Measurements from ENCODE around the gene EID3. TPM values are rescaled to one million over a fixed set of nuclear protein-coding genes. Genes with fewer than 3 reads are reported as not detected.
"Not testable (repeated sequence)": the region's sequence is repeated elsewhere in the genome, so short reads cannot be mapped to it uniquely, and the experiment has no call there.

EID3 gene
- total RNA-seq, 1 experiment from 2014 or later, result 21.1 TPM

GRCh38 chr12:104310751-104311633, 7.5 kb downstream of the EID3 start:
- DNase-seq (ENCODE audit: extremely low read depth, low read depth), result no peak

DNA sequence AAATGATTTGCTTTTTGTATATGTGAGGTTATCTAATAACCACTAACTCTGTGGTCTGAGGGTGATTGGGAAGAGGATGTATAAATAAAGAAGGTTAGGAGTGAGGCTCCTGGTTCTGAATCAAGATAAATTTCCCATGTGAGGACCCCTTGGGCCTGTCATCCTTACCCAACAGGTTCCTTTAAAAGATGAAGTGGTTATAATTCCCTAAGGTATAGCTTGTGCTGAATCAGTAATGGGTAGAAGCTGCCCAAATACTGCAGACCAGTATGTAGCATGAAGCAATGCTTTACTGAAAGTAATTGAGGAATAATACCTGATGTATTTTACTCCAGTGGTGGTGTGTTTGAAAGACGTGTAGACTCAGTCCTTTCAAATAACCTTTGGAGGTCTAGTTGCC, 8.7 kb downstream of the EID3 start:
- no peak for DNase-seq (ENCODE audit: extremely low read depth, low read depth)

DNA sequence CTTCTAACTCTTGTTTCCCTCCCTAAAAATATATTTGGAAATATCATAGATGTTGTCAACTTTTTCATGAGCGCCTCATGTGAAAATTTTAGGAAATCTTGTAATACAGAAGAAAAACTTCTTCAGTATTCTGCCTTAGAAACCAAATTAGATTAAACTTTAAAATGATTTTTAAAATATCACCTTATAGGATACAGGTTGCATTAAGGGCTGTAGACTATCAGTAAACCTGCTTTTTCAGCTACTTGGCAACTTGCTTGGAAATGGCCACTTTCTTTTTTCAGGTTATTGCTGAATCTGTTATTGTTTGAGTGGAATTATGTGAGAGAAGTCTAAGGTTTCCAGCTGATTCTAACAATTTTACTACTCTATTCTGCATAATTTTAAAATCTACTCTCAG, 9.1 kb downstream of the EID3 start:
- DNase-seq (ENCODE audit: extremely low read depth, low read depth), result no peak

GRCh38 chr12:104313568-104314241, 10.2 kb downstream of the EID3 start:
- DNase-seq (ENCODE audit: extremely low read depth, low read depth), result no peak

GRCh38 chr12:104314242-104314614, 10.7 kb downstream of the EID3 start:
- no peak for DNase-seq (ENCODE audit: extremely low read depth, low read depth)

DNA sequence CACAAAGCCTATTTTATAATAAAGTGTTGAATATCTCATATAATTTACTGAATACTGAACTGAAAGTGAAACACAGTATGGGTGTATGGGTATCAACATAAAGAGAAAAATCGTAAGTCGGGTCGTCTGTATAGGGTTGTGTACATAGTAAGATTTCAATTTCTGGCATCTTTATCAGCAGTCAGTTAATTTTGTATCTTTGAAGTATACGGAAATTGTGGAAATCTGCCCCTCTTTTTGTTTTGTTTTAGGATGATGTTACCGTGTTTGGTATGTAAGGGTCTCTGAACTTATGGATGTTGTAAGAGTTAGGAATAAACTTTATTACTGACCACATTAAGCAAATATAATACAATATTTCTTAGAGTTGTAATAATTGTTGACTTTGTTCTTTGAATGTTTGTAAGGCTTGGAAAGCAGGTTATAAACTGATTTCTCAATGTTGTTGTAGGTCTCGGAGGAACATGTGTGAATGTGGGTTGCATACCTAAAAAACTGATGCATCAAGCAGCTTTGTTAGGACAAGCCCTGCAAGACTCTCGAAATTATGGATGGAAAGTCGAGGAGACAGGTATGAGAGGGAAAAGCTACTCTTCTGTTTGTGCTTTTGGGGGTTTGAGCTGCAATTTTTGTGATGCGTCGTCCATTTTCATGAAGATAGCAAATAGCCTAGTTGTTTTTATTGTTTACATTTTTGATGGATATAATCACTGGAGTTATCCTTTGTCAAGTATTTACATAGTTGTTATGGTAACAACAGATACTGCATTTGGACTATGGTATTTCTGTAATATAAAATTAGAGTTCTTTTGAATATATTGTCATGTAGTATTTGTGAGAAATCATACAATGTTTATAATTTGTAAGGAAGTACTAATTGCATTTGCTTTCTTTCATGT, 12.0 kb downstream of the EID3 start:
- no peak for DNase-seq (ENCODE audit: extremely low read depth, low read depth)

DNA sequence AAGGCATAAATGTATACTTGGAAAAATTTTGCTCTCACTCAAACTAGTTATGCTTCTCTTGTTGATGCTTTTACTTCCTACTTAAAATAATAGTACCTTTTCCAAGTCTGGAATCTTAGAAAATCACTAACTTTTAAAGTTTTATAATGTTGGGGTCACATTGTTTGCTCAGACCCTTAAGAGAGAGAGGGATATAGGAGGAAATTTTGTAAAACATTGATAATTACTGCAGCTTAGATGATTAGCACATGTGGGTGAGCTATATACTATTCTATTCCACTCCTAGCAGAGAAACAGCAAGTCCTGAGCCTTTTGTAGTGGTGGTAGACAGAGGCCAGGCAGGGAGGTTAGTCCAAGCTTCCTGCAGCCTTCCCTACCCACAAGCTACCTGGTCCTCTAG, 13.4 kb downstream of the EID3 start:
- no peak for DNase-seq (ENCODE audit: extremely low read depth, low read depth)

DNA sequence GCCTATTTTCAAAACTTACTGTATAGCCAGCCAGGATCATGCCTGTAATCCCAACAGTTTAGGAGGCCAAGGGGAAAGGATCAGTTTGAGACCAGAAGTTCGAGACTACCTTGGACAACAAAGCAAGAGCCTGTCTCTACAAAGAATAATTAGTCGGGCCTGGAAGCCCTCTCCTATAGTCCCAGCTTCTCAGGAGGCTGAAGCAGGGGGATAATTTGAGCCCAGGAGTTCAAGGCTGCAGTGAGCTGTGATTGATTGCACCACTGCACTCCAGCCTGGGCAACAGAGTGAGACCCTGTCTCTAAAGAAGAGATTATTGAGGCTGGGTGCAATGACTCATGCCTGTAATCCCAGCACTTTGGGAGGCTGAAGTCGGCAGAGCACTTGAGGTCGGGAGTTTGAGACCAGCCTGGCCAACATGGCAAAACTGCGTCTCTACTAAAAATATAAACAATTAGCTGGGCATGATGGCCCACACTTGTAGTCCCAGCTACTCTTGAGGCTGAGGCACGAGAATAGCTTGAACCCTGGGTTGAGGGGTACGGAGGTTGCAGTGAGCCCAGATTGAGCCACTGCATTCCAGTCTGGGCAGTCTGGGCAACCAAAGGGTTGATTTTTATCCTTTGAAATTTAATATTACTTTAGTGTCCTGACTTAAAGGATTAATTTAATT, 14.1 kb downstream of the EID3 start:
- DNase-seq (ENCODE audit: extremely low read depth, low read depth), result no peak

DNA sequence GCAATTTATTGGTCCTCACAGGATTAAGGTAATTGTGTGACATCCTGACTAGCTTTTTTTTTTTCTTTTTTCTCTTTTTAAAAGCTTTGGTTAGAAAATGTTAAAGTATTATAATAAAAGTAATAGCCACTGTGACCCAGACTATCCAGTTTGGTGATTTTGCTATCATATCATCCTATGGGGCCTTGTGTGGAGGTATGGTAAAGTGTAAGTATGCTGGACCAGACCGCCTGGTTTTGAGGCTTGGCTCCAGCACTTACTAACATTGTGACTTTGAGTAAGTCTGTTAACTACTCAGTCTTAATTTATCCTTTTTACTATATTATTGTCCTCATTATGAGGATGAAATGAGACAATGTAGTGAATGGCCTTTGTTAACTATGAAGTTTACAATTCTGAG, 15.5 kb downstream of the EID3 start:
- no peak for DNase-seq (ENCODE audit: extremely low read depth, low read depth)

- no peak for DNase-seq (ENCODE audit: extremely low read depth, low read depth)
Observed at GRCh38 chr12:104319918-104320626, 16.5 kb downstream of the EID3 start.

- no peak for DNase-seq (ENCODE audit: extremely low read depth, low read depth)
Observed at GRCh38 chr12:104320627-104321024, 17.1 kb downstream of the EID3 start.

DNA sequence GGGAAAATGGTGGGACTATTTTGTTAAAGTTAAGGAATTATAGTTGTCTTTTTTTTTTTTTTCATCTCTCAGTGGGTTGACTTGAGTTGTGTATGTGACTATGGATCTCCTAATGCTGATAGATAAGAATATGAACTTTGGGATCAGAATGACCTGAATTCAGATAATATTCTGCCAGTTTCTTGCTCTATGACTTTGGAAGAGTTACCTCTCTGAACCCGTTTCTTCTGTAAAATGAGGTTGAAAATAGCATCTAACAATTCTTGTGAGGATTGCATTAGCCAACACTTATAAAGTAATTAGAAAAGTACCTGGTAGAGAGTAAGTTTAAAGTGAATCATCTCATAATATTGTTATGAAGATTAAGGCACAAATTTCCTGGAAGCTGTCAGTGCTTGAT, 18.4 kb downstream of the EID3 start:
- DNase-seq (ENCODE audit: extremely low read depth, low read depth), result no peak

- DNase-seq (ENCODE audit: extremely low read depth, low read depth), result not testable (repeated sequence)
Observed at GRCh38 chr12:104322533-104322932, 19.0 kb downstream of the EID3 start.

GRCh38 chr12:104323899-104324298, 20.4 kb downstream of the EID3 start:
- DNase-seq (ENCODE audit: extremely low read depth, low read depth), result no peak

DNA sequence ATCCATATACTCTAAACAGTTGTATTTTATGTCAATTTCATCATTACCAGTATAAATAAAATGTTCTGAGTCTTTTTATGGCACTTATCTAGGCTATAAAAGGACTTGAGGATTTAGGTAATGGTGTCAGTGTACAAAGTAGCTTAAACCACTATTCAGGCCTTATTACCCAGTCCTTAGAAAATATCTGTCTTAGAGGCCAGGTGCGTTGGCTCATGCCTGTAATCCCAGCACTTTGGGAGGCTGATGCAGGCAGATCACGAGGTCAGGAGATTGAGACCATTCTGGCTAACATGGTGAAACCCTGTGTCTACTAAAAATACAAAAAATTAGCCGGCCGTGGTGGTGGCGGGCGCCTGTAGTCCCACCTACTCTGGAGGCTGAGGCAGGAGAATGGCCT, 24.7 kb downstream of the EID3 start:
- DNase-seq (ENCODE audit: extremely low read depth, low read depth), result not testable (repeated sequence)

DNA sequence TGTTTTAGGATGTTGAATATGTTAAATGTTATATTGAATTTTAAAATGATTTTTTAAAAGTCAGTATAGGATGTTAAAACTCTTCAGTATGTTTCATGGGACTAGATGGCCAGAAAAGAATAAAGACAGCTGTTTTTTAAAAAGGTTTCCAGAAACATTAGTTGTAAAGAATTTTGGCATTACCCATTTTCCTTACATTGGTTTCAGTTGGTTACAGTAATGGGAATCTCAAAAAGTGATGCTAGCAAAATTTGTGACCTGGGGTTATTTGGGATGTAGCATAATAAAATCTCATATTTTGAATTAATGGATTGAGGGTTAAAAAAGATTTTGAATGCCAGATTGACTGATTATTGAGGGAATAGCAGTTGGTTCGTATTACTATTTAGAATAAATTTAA, 25.3 kb downstream of the EID3 start:
- no peak for DNase-seq (ENCODE audit: extremely low read depth, low read depth)

DNA sequence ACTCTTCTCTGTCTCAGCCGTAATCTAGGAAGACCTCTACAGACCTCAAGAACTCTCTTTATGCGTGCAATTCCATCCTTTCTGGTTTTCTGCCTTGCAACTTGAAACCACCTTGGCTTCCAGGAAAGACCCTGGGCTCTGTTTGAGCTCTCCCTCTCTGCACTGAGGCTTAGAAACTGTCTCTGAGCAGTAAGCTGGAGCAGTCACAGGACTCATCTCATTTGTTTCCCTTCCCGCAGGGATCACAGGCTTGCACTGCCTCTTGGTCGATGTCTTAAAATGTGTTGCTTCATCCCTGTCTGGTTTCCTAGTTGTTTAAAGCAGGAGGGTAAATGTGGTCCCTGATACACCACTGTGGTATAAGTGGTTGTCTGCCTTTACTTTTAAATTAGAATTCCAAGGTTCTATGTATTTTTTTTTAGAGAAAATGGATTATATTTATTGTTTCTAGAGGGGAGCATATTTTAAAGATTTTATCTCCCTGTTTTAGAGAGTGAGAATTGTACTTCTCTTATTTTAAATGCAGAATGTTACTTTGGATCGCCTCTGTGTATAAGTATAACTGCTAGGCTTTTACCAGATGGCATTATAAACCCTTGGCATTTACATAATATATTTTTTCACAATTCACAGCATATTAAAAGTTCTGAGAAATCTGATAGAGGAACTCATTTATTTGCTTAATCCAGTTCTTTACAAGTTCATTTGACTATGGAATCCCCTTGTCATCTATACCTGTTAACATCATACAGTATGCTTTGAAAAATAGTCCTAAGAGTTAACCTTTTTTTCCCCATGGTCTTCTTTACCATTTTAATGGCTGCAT, 26.4 kb downstream of the EID3 start:
- DNase-seq (ENCODE audit: extremely low read depth, low read depth), result no peak

DNA sequence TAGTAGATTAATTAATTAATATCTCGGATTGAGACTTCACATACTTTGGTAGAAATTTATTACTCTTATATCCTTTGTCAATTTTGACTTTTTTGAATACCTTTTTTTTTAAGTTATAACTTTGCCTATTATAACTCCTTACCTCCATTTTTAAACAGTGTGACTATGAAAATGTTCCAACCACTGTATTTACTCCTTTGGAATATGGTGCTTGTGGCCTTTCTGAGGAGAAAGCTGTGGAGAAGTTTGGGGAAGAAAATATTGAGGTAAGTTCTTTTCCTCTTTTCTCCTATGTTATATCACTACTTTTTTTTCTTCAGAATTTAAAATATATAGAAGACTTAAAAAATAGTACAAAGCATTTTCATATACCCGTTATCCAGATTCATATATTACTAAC, 27.8 kb downstream of the EID3 start:
- DNase-seq (ENCODE audit: extremely low read depth, low read depth), result no peak

DNA sequence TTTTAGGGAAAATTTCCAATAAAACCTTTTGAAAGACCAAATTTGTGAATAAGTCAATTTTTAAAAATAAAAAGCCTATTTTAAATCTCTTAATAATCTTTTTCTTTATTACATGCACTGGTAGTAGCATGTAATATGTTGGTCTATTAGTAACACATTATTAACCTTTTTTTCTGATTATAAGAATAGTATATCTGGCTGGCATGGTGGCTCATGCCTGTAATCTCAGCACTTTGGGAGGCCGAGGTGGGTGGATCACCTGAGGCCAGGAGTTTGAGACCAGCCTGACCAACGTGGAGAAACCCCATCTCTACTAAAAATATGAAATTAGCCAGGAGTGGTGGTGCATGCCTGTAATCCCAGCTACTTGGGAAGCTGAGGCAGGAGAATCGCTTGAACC, 28.7 kb downstream of the EID3 start:
- not testable (repeated sequence) for DNase-seq (ENCODE audit: extremely low read depth, low read depth)

Measured in NCI-H460 (cell line).